GM10847 (cell line): Measurements from ENCODE around the gene COMMD7.

ENCODE experiments used
- POLR2A ChIP-seq: IDR thresholded peaks from 2 replicates; pipeline ENCODE4 v1.6.1; 2011; ENCODE audit not compliant: insufficient read length; ENCODE audit errors: extremely low read depth

The COMMD7 gene

DNA sequence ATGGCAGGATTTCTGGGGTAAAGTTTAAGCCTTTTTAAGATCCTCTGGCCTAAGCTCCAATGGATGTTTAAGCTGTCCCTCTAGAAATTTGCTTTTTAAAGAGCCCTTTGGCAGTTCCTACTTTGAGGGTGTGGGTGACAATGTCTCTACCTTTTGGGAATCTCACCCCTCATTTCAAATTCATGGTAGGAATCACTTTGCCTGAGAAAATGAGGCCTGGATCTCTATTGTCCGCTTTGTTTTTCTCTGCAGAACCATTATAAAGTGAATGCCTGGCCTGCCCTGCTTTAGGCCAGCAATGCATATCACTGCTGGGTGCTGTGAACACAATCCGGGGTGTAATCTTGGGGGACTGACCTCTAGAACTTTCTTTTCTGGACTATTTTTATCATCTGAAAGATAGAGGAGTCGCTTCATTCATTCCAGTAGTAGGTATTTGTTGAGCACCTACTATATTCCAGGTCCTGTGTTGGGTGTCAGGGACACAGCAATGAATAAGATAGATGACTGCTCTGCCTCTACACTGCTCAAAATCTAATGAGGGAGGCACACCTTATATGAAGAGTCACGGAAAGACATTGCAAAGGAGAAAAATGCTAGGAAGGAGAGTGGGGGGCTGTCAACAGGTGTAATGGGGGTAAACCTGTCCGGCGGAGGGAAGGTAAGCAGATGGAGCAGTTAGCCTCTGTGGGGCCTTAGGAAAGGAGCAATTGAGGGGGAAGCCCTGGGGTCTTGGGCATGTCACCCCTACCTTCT is 8.6 kb upstream of the COMMD7 start:
- no peak for TF ChIP-seq POLR2A

DNA sequence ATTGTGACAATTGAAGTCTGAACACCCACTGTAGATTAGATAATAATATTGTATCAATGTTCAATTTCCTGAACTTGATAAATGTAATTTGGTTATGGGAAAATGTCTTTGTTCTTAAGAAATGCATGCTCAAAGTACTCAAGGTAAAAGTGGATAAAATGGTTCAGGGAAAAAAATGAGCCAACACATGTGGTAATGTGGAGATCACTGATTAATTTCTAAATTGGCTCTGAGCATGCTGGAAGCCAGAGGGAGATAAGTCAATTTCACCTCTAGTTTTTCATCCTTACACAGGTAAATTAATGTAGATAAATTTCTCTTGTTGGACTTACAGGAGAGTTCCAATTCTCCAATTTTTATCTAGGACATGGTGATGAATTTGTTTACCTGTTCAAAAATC is 8.0 kb upstream of the COMMD7 start:
- TF ChIP-seq POLR2A = no peak

DNA sequence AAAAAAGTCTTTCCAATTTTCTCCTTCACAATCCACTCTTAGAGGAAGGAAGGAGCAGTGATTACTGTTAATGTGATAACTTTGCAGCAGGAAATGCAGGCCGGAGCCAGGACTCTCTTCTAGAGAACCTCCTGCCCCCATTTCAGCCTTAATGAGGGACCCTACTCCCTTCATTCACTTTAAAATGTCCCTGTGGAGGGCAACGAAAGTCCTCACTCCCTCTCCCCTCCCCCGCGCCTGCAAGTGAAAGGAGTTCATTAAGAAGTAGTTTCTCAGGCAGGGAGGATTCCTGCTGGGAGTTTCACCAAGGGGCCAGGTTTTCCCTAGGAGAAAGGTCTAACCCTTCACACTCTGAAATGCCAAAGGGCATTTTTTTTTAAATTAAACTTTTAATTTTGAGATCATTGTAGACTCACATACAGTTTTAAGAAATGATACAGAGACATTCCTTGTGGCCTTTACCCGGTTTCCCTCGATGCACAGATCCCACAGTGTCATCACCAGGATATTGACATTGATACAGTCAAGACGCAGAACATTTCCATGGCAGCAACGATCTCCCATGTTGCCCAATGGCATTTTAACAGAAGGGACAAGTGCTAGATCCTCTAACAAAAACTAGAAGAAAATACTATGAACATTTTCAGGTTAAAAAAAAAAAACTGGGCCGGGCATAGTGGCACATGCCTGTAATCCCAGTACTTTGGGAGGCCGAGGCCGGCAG is 6.8 kb upstream of the COMMD7 start:
- no peak for TF ChIP-seq POLR2A

DNA sequence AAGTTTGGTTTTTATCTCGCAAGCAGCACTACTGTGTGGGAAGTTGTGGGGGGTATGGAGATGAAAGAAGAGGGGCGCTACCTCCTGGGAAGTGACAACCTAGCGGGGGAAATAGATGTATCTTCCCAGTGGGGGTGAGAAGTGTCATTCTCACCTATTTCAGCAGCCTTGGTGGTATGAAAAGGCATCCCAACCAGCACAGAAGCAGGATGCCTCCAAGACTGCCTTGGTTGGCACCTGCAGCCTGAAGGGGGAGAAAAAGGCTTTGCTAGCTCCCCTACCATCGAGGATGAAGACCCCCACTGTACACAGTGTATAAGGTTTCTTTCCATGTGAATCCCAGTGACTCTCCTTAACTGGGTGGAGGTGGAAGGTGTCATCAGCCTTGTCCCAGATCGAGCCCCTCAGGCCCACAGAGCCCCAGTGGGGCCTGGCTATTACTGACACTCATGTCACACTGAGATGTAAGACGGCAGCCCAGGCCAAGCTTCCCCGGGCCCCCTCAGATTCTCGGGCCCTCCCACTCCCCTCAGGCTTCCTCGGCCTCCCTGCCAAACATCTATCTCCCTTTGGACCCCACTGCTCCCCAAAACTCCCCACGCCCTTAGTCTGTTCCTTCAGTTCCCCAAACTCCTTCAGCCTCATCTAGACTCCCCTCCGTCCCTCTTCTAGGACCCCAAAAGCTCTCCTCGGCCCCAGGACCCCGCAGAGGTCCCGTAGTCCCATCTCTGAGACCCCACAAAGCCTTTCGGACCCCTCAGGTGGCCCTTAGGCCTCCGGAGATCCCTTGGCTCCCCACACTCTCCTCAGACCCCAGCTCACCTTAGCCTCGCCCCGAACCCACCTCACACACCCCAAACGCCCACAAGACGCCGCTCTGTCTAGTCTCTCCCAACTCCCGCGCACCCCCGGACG is 688 bp downstream of the COMMD7 start:
- TF ChIP-seq POLR2A = no peak

DNA sequence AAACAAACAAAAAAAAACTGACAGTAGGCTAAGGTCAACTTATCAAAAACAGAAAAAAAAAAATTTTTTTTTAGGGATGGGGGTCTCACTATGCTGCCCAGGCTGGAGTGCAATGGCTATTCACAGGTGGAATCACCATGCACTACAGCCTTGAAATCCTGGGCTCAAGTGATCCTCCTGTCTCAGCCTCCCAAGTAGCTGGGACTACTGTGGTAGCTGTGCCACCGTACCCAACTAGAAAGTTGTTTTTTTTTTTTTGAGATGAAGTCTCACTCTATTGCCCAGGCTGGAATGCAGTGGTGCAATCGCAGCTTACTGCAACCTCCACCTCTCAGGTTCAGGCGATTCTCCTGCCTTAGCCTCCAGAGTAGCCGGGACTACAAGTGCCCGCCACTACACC is 2.1 kb downstream of the COMMD7 start:
- no peak for TF ChIP-seq POLR2A

DNA sequence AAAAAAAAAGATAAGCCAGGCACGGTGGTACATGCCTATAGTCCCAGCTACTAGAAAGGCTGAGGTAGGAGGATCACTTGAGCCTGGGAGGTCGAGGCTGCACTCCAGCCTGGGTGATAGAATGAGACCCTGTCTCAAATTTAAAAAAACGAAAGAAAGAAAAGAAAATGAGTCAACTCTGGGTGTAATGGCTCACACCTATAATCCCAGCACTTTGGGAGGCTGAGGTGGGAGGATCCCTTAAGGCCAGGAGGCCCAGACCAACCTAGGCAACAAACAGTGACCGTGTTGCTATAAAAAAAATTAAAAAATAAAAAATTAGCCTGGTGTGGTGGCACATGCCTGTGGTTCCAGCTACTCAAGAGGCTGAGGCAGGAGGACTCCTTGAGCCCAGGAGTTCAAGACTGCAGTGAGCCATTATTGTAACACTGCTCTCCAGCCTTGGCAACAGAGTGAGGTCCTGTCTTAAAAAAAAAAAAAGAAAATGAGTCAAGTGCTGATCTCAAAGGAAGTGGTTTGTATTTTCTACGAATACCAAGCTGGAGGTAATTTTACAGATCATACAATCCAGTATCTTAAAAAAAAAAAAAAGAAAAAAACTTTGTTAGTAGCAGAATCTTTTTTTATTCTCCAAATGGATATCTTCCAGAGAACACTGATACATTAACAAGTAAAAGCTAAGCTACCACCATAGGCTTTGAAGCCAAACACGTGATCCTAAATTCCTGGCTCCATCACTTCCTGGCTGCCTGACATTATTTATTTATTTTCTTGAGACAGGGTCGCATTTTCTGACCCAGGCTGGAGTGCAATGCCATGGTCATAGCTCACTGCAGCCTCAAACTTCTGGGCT is 5.7 kb downstream of the COMMD7 start:
- TF ChIP-seq POLR2A = no peak

DNA sequence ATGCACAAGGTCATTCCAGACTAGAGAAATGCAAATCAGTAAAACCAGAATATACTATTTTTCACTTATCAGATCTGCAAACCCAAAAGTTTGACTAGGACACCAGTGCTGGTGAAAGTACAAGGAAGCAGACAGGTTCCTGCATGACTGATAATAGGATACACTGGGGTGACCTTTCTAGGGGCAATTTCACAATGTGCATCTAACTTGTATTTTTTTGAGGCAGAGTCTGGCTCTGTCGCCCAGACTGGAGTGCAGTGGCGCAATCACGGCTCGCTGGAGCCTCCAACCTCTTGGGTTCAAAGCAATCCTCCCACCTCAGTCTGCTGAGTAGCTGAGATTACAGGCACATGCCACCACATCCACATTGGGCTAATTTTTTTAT is 11.4 kb downstream of the COMMD7 start:
- TF ChIP-seq POLR2A = no peak

DNA sequence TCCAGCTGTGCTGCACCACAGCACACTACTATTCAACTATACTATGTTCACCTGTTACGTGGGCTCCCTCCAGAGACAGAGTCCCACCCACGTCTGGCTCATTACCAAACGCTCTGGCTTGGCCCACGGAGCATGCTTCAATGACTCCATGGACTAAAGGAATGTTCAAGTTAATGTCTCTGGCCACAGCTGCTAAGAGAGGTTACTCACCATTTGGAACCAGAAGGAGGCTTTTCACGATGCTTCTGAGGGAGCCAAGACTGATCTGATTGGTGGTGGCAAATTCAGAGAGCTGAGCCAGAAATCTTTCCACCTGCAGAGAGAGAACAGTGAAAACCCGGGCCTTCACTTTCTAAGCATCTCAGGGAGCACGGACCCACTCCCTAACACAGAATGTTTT is 15.6 kb downstream of the COMMD7 start:
- no peak for TF ChIP-seq POLR2A

DNA sequence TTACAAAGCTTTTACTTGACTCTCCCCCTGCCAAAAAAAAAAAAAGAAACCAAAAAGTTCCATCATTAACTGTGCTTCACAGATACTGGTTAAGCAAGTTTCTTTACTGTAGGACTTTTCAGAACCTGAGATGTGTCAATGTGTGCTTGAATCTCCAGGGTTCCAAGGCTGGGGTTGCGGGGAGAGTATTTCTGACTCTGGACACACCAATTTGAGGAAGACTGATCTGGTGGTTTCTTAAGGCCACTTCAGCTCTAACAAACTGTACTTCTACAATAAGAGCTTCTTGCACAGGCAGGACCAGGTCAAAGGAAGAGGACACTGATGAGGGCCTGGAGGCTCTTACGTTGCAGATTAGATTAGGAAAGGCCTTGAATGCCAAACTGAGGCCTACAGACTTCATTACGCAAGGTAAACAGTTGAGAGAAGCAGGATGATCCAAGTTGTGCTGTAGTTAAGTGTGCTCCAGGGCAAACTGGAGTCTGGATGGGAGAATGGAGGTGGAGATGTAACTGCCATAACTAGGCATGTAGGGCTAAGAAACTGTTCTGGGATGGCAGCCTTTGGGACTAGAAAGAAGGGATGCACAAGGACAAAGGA is 24.4 kb downstream of the COMMD7 start:
- TF ChIP-seq POLR2A = no peak

DNA sequence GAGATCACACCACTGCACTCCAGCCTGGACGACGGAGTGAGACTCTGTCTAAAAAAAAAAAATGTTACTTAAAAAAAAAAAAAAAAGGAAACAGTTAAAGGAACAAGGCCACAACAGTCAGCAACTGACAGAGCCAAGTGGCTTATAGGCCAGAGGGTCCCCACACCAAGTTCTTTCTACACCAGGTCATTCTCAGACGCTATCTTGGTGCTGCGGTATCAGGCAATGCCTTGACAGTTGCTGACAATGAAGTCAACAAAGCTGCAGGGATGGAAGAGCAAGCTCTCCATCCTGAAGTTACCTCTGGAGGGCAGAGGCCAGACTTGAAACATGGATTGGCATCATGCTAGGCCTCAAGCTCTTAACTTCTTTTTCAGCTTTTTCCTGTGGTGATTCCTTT is 31.9 kb downstream of the COMMD7 start:
- no peak for TF ChIP-seq POLR2A

DNA sequence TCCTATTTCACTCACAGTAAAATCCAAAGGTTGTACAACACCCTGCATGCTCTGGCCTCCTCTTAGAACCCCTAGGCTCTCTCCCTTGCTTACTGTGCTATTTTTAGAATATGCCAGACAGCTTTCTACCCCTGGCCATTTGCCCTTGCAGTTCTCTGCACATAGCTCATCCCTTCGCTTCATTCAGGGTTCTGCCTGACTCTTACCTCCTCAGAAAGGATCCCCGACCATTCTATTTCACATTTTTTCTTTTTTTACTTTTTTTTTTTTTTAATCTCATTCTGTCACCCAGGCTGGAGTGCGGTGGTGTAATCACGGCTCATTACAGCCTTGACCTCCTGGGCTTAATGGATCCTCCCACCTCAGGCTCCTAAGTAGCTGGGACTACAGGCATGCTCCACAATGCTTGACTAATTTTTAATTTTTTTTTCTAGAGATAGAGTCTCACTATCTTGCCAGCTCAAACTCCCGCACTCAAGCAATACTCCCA is 33.6 kb downstream of the COMMD7 start:
- no peak for TF ChIP-seq POLR2A

DNA sequence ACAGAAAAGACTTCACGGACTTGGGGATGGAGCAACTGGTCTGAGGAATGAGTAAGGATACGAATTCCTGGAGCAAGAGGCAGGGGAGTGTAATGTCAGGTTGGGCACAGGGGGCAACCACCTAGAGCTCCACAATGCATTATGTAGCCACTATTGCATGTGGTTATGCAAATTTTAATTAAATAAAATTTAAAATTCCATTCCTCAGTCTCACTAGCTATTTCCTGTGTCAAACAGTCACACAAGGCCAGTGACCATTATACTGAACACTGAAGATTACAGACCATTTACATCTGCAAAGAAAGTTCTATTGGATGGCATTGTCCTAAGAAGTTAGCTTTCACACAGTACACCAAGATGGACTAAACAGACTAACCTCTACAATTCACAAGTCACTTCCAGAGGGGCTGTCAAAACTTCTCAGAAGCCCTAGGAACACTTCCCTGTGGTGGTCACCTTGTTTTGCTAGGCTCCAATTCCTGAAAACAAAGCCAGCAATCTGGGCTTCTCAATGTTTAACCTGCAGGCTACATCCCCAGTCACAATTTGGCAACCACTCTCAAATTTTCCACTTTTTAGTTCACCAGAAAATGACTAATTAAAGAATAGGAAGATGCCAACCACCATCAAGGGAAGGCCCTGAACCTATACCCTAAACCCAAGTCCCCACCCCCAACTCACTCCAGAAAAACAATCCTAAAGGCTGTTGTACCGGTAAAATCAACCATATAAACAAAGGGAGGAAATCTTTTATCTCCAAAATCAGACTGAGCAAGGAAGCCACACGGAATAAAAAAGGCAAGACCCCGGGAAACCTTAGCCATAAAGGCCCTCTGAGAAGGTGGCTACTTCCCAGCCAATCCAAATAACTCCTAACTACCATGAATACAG is 35.3 kb downstream of the COMMD7 start:
- no peak for TF ChIP-seq POLR2A

DNA sequence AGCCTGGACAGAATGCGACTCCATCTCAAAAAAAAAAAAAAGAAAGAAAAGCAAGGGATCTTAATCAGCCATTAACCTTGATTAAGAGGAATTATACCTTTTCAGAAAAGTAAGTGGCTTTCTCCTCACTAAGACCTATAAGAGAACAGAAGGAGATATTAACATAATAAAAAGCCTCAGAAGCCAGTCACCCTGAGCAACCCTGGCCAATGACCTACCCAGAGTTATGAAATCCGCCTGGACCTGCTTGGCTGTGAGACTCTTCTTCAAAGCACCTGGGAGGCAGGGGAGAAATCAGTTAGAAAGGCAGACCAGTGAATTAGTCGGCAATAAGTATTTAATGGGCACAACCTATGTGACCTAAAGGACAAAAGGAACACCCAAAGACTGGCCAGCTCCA is 36.8 kb downstream of the COMMD7 start:
- no peak for TF ChIP-seq POLR2A
